Panc1 (cell line): ENCODE data around the gene SELENOS. TPM values are rescaled to one million over a fixed set of nuclear protein-coding genes. Genes with fewer than 3 reads are reported as not detected.
A peak's percentile ranks its signal among the peaks of the same experiment; 100 is the strongest.

Source experiments
- ATAC-seq: fragments of 200-7000 bp; cut with Tn5 transposase; 2 replicates; pipeline ENCODE4 v1.9.1; 2020; ENCODE audit warnings: mild to moderate bottlenecking, moderate library complexity
- BruUV-seq: library from RNA; stranded (reverse); fragments of 400-500 nt; replicated peaks from 2 replicates; lab custom pipeline; 2021; lab: Mats Ljungman, UMichigan
- CTCF ChIA-PET: fragments of 300-600 bp; sonication (Branson Sonifier 250); formaldehyde crosslinking; loops from one replicate; lab custom pipeline; 2022; ENCODE audit warnings: antibody characterized with exemption; lab: Charles Lee
- POLR2A ChIA-PET: fragments of 300-600 bp; sonication (Branson Sonifier 250); formaldehyde crosslinking; loops from one replicate; lab custom pipeline; 2022; ENCODE audit warnings: antibody characterized with exemption; lab: Charles Lee
- DNase-seq: peaks from one replicate; pipeline ENCODE4 v3.0.0-alpha.2; 2010; ENCODE audit warnings: low read depth, low spot score
- H3K27ac ChIP-seq: 2 replicates; pipeline ENCODE4 v1.5.1; 2011; ENCODE audit warnings: mild to moderate bottlenecking, low read length, inconsistent platforms
- H3K27me3 ChIP-seq: fragments of 200-500 bp; sonication (Bioruptor generic); 2 replicates; pipeline ENCODE4 v1.6.0; 2014; ENCODE audit warnings: low read length, inconsistent platforms; ENCODE audit not compliant: control insufficient read depth, insufficient read depth
- H3K36me3 ChIP-seq: fragments of 200-500 bp; sonication (Bioruptor generic); 2 replicates; pipeline ENCODE4 v1.5.1; 2014; ENCODE audit warnings: inconsistent platforms, mild to moderate bottlenecking, low read length, moderate library complexity; ENCODE audit not compliant: control insufficient read depth, insufficient read depth
- H3K4me1 ChIP-seq: 2 replicates; pipeline ENCODE4 v1.5.1; 2011; ENCODE audit warnings: inconsistent platforms, mild to moderate bottlenecking, low read length, moderate library complexity; ENCODE audit not compliant: control insufficient read depth, insufficient read depth
- H3K4me3 ChIP-seq, 2 experiments: 2 replicates each; pipeline ENCODE4 v1.5.1; 2011 to 2012; ENCODE audit warnings: low read depth in 2 of 2, low read length in 2 of 2, mild to moderate bottlenecking in 2 of 2, inconsistent platforms in 1 of 2, moderate library complexity in 1 of 2
- H3K9me3 ChIP-seq: fragments of 200-500 bp; sonication (Bioruptor generic); 2 replicates; pipeline ENCODE4 v1.5.1; 2014; ENCODE audit warnings: low read depth, mild to moderate bottlenecking, inconsistent platforms, low read length, moderate library complexity; ENCODE audit not compliant: control insufficient read depth, insufficient read depth
- CTCF ChIP-seq: fragments of 450-650 bp; IDR thresholded peaks from 2 replicates; pipeline ENCODE4 v1.5.1; 2017; ENCODE audit warnings: mild to moderate bottlenecking
- POLR2AphosphoS5 ChIP-seq: IDR thresholded peaks from 2 replicates; pipeline ENCODE4 v1.6.1; 2012; ENCODE audit warnings: mild to moderate bottlenecking, low read depth, low read length, moderate library complexity
- REST ChIP-seq, 2 experiments: IDR thresholded peaks; 2 replicates each; pipeline ENCODE4 v1.6.1; 2011 to 2012; ENCODE audit warnings: low read depth in 2 of 2, control low read depth in 1 of 2, low read length in 1 of 2, mild to moderate bottlenecking in 1 of 2, moderate library complexity in 1 of 2; ENCODE audit not compliant: insufficient read depth in 1 of 2
- SIN3A ChIP-seq: IDR thresholded peaks from 2 replicates; pipeline ENCODE4 v1.6.1; 2012; ENCODE audit warnings: low read depth, mild to moderate bottlenecking, low read length, moderate library complexity, borderline replicate concordance; ENCODE audit not compliant: insufficient read depth
- TCF7L2 ChIP-seq: IDR thresholded peaks from 2 replicates; pipeline ENCODE4 v1.6.1; 2011; ENCODE audit warnings: mild to moderate bottlenecking, low read depth, low read length, inconsistent platforms
- in situ Hi-C: cut with HindIII; loops from 2 replicates; pipeline ENCODE4 v1.10.0; 2016; ENCODE audit warnings: low sequenced_read_pairs, low pct_unique_long_range_greater_than_20kb
- intact Hi-C: fragments of 100-400 bp; cut with micrococcal nuclease; formaldehyde crosslinking; loops from one replicate; pipeline ENCODE4 v1.10.0; 2022; ENCODE audit not compliant: unreplicated experiment
- total RNA-seq: library from RNA; stranded (reverse); gene quantifications from one replicate; pipeline ENCODE4 v1.2.1, GENCODE V29; 2021; ENCODE audit not compliant: unreplicated experiment

Gene SELENOS
- total RNA-seq, 1 experiment from 2014 or later: 74.9 TPM

- H3K27me3 ChIP-seq: no peaks in the 10 kb centered on the region
- peaks cover 8% of the 10 kb centered on the region; the same call in 1 of the 2 replicates for H3K4me1 ChIP-seq
- in situ Hi-C loops: no loop called here
- H3K4me3 ChIP-seq: no peak overlapping the region
- CTCF ChIA-PET: no interaction called here
- intact Hi-C loops: no loop called here
- no peak for DNase-seq
- no peaks in the 10 kb centered on the region for H3K9me3 ChIP-seq
- POLR2A ChIA-PET: no interaction called here
- H3K36me3 ChIP-seq: no peaks in the 10 kb centered on the region
- ATAC-seq: no peak
- no peak overlapping the region for H3K27ac ChIP-seq
- TF ChIP-seq SIN3A (no peak), TCF7L2 (no peak)
- no TSS peak for BruUV-seq
Measured at GRCh38 chr15:101262551-101262950, 14.7 kb downstream of the SELENOS start.

- in situ Hi-C loops: no loop called here
- Histone ChIP-seq H3K4me1 (peaks cover 14% of the 10 kb centered on the region), H3K27me3 (no peaks in the 10 kb centered on the region), H3K4me3 (peak overlapping the region in 1 of 2 experiments; percentile 12; a peak in 1 of 4 replicates), H3K36me3 (no peaks in the 10 kb centered on the region), H3K9me3 (no peaks in the 10 kb centered on the region), H3K27ac (no peak overlapping the region)
- intact Hi-C loops: loop anchor here (1.0 to 10.0 kb wide), 3 partner anchors 169 to 344 kb away; partner anchors contain the start of gene LRRK1
- POLR2A ChIA-PET: no interaction called here
- TF ChIP-seq CTCF: peak; percentile 84
- TF ChIP-seq REST (IDR thresholded peaks at IDR 0.05; ENCODE audit: insufficient read depth in 1 of 2, low read depth in 2 of 2, low read length in 1 of 2): no peak
- peak; percentile 38 for DNase-seq
- CTCF ChIA-PET: interaction anchor here (0.7 to 1.4 kb wide), 6 partner anchors 59 to 1995 kb away, joined by 3 to 5 read pairs (median 4); no protein-coding TSS in a partner anchor
- peak; percentile 85 for ATAC-seq
- BruUV-seq: no TSS peak
Measured at GRCh38 chr15:101258238-101259144, 18.8 kb downstream of the SELENOS start.

GRCh38 chr15:101256757-101257156 is 20.5 kb downstream of the SELENOS start:
- POLR2A ChIA-PET: no interaction called here
- BruUV-seq: no TSS peak
- no peak for TF ChIP-seq POLR2AphosphoS5
- peak; percentile 62 for TF ChIP-seq CTCF
- TF ChIP-seq SIN3A: no peak
- no peak for TF ChIP-seq REST (IDR thresholded peaks at IDR 0.05; ENCODE audit: insufficient read depth in 1 of 2, low read depth in 2 of 2, low read length in 1 of 2)
- TF ChIP-seq TCF7L2: no peak
- no peaks in the 10 kb centered on the region for H3K9me3 ChIP-seq
- peaks cover 22% of the 10 kb centered on the region for H3K4me1 ChIP-seq
- in situ Hi-C loops (no loop called here), intact Hi-C loops (loop anchor here (10.0 kb wide), 1 partner anchor 342 kb away; the partner anchor contains the start of gene LRRK1)
- H3K4me3 ChIP-seq: no peak overlapping the region
- CTCF ChIA-PET: no interaction called here
- DNase-seq (no peak), ATAC-seq (no peak)
- H3K27ac ChIP-seq: no peak overlapping the region
- no peaks in the 10 kb centered on the region; the same call in 1 of the 2 replicates for H3K36me3 ChIP-seq
- H3K27me3 ChIP-seq: no peaks in the 10 kb centered on the region
